Breast epithelium (tissue), 3 donors: ENCODE data around the gene ANKS1B.

Experiments
- POLR2AphosphoS5 ChIP-seq, 3 donors: sonication (generic); formaldehyde crosslinking; IDR thresholded peaks; one replicate each; pipeline ENCODE4 v1.6.1; 2017; ENCODE audit warnings: antibody characterized with exemption in 3 of 3
- TF ChIP-seq, protein P1 (sequence below), 3 donors: fragments of 450-650 bp; IDR thresholded peaks; one replicate each; pipeline ENCODE4 v1.5.1; 2016 to 2017; ENCODE audit warnings: antibody characterized with exemption in 3 of 3, mild to moderate bottlenecking in 3 of 3, moderate library complexity in 3 of 3

DNA sequence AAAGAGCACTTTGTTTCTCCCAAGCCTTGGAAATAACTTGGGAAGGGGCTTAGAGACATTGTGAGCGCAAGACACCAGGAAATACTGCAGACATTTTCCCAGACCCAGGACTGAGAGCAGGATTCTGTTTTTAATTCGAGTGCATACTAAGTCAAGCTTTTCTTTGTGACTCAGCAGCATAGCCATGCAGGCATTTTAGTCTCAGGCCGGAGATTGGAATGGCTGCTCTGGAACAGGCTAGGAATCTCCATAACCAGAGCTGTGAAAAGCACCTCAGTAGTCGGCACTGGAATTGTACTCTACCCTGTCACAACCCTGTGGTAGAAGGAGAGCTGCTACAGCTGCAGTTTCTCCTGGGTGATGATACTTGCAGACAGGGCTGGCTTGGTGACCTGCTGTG, 366.1 kb downstream of the ANKS1B start:
- TF ChIP-seq, protein P1, sequence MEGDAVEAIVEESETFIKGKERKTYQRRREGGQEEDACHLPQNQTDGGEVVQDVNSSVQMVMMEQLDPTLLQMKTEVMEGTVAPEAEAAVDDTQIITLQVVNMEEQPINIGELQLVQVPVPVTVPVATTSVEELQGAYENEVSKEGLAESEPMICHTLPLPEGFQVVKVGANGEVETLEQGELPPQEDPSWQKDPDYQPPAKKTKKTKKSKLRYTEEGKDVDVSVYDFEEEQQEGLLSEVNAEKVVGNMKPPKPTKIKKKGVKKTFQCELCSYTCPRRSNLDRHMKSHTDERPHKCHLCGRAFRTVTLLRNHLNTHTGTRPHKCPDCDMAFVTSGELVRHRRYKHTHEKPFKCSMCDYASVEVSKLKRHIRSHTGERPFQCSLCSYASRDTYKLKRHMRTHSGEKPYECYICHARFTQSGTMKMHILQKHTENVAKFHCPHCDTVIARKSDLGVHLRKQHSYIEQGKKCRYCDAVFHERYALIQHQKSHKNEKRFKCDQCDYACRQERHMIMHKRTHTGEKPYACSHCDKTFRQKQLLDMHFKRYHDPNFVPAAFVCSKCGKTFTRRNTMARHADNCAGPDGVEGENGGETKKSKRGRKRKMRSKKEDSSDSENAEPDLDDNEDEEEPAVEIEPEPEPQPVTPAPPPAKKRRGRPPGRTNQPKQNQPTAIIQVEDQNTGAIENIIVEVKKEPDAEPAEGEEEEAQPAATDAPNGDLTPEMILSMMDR (IDR thresholded peaks at IDR 0.05): no peak
- no peak for TF ChIP-seq POLR2AphosphoS5 (IDR thresholded peaks at IDR 0.05)
